OCI-LY7 (cell line): Measurements from ENCODE around the gene ESYT2. TPM values are rescaled to one million over a fixed set of nuclear protein-coding genes. Genes with fewer than 3 reads are reported as not detected.
A peak's percentile ranks its signal among the peaks of the same experiment; 100 is the strongest.

Experiments
- BruUV-seq: library from RNA; stranded (reverse); fragments of 400-500 nt; replicated peaks from 2 replicates; lab custom pipeline; 2021; lab: Mats Ljungman, UMichigan
- CTCF ChIA-PET: fragments of 300-600 bp; sonication (Branson Sonifier 250); formaldehyde crosslinking; loops from one replicate; lab custom pipeline; 2022; ENCODE audit warnings: antibody characterized with exemption; ENCODE audit not compliant: unreplicated experiment; lab: Charles Lee
- POLR2A ChIA-PET: fragments of 300-600 bp; sonication (Branson Sonifier 250); formaldehyde crosslinking; loops from one replicate; lab custom pipeline; 2022; ENCODE audit warnings: antibody characterized with exemption; lab: Charles Lee
- DNase-seq: peaks from one replicate; pipeline ENCODE4 v3.0.0-alpha.2; 2015; ENCODE audit warnings: low spot score
- H2AFZ ChIP-seq: fragments of 200-600 bp; sonication (generic), shearing (Covaris generic); 2 replicates; pipeline ENCODE4 v1.6.1; 2014; ENCODE audit warnings: mild to moderate bottlenecking, antibody characterized with exemption, low read length, moderate library complexity
- H3K27ac ChIP-seq: fragments of 200-600 bp; sonication (generic); 2 replicates; pipeline ENCODE4 v1.5.1; 2014; ENCODE audit warnings: mixed run types, low read depth, mild to moderate bottlenecking, moderate library complexity, low read length, inconsistent platforms; ENCODE audit not compliant: poor library complexity, severe bottlenecking
- H3K36me3 ChIP-seq: fragments of 200-600 bp; sonication (generic); 2 replicates; pipeline ENCODE4 v1.6.1; 2014; ENCODE audit warnings: mild to moderate bottlenecking, antibody characterized with exemption, low read length, moderate library complexity, mixed read lengths; ENCODE audit not compliant: insufficient read depth
- H3K4me1 ChIP-seq: fragments of 200-600 bp; sonication (generic); 2 replicates; pipeline ENCODE4 v1.5.1; 2014; ENCODE audit warnings: mild to moderate bottlenecking, low read length; ENCODE audit not compliant: insufficient read depth, poor library complexity, severe bottlenecking
- H3K4me2 ChIP-seq: fragments of 200-600 bp; sonication (generic); 2 replicates; pipeline ENCODE4 v1.6.1; 2014; ENCODE audit warnings: mild to moderate bottlenecking, low read length
- H3K4me3 ChIP-seq: fragments of 200-600 bp; sonication (generic); 2 replicates; pipeline ENCODE4 v1.5.1; 2014; ENCODE audit warnings: mild to moderate bottlenecking, low read depth, low read length; ENCODE audit not compliant: poor library complexity, severe bottlenecking
- H3K79me2 ChIP-seq: fragments of 200-600 bp; sonication (generic); 2 replicates; pipeline ENCODE4 v1.6.1; 2016; ENCODE audit warnings: low read depth, mild to moderate bottlenecking, low read length, moderate library complexity, mixed read lengths; ENCODE audit not compliant: insufficient read depth
- H3K9me2 ChIP-seq: fragments of 200-600 bp; sonication (generic); 2 replicates; pipeline ENCODE4 v1.6.1; 2016; ENCODE audit warnings: mild to moderate bottlenecking, low read length, mixed read lengths; ENCODE audit not compliant: insufficient read depth
- H3K9me3 ChIP-seq: fragments of 200-600 bp; sonication (generic); 2 replicates; pipeline ENCODE4 v1.6.1; 2014; ENCODE audit warnings: mild to moderate bottlenecking, mixed run types, low read length, mixed read lengths
- H4K20me1 ChIP-seq: fragments of 200-600 bp; sonication (generic); 2 replicates; pipeline ENCODE4 v1.6.1; 2014; ENCODE audit warnings: mild to moderate bottlenecking, antibody characterized with exemption, low read length, moderate library complexity, mixed read lengths; ENCODE audit not compliant: insufficient read depth
- EZH2phosphoT487 ChIP-seq: fragments of 200-600 bp; sonication (generic); IDR thresholded peaks from 2 replicates; pipeline ENCODE4 v1.6.1; 2018; ENCODE audit warnings: low read depth, borderline replicate concordance, mild to moderate bottlenecking, mixed run types, antibody characterized with exemption, low read length, moderate library complexity, mixed read lengths
- intact Hi-C: fragments of 100-400 bp; cut with micrococcal nuclease; formaldehyde crosslinking; loops from one replicate; pipeline ENCODE4 v1.10.0; 2022; ENCODE audit not compliant: unreplicated experiment
- total RNA-seq, 2 experiments: library from RNA; depleted of rRNA in 1 of 2; stranded (reverse); fragments of >200 nt in 1 of 2; shearing (Covaris generic) in 1 of 2; gene quantifications; 2 replicates each; pipeline ENCODE4 v1.2.3, GENCODE V29; 2014 to 2022
- TF ChIP-seq, protein P1 (sequence below): fragments of 200-600 bp; sonication (generic); conservative IDR thresholded peaks from 2 replicates; pipeline ENCODE4 v1.5.1; 2014; ENCODE audit warnings: mild to moderate bottlenecking, antibody characterized with exemption, low read length, moderate library complexity, mixed read lengths

ESYT2 gene
- total RNA-seq, 2 experiments from 2014 or later = 24.2 to 33.7 TPM

DNA sequence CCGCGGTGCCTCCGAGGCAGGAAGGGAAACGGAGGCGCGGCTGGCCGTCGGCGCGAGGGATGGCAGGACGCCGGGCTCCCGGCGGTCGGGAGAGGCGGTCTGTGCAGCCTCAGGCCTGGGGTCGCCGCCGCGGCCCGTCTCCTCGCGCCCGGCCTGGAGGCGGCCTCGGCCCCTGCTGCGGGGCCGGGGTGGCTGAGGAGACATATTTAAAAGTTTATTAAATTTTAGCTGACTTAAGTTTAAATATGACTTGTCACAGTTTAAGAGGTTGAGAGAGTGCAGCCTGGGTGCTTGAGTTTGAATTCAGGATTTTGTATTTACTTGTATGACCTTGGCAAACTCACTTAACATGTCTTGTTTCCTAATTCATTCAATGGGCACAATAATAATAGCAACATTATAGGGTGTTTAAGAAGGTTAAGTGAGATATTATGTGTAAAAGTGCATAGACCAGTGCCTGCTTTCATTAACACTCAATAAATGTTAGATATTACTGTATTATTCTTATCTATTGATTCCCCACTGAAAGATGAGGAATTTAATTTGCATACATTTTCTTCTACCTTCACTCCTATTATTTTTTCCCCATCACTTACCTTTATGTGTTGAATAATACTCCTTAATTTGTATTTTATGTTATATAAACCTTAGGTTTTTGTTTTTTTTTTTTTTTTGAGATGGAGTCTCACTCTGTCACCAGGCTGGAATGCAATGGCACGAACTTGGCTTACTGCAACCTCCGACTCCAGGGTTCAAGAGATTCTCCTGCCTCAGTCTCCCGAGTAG, 27.8 kb upstream of the ESYT2 start:
- Histone ChIP-seq H3K79me2 (peaks cover 7% of the 10 kb centered on the region; the same call in 1 of the 2 replicates), H2AFZ (peak overlapping the region; percentile 35; the same call in 1 of the 2 replicates), H3K27ac (peak overlapping the region; percentile 9), H3K4me2 (peak overlapping the region; percentile 74), H3K4me3 (peak overlapping the region; percentile 80), H4K20me1 (no peaks in the 10 kb centered on the region), H3K36me3 (no peaks in the 10 kb centered on the region), H3K9me3 (no peaks in the 10 kb centered on the region), H3K4me1 (peaks cover 21% of the 10 kb centered on the region), H3K9me2 (no peaks in the 10 kb centered on the region)
- CTCF ChIA-PET = no interaction called here
- POLR2A ChIA-PET = interaction anchor here (0.6 to 0.7 kb wide), 3 partner anchors 38 to 120 kb away, joined by 3 to 4 read pairs (median 4); no protein-coding TSS in a partner anchor
- no peak for DNase-seq
- intact Hi-C loops = loop anchor here (1.0 kb wide), 2 partner anchors 28 to 153 kb away; partner anchors contain the start of genes ESYT2 and NCAPG2
- TF ChIP-seq, protein P1, sequence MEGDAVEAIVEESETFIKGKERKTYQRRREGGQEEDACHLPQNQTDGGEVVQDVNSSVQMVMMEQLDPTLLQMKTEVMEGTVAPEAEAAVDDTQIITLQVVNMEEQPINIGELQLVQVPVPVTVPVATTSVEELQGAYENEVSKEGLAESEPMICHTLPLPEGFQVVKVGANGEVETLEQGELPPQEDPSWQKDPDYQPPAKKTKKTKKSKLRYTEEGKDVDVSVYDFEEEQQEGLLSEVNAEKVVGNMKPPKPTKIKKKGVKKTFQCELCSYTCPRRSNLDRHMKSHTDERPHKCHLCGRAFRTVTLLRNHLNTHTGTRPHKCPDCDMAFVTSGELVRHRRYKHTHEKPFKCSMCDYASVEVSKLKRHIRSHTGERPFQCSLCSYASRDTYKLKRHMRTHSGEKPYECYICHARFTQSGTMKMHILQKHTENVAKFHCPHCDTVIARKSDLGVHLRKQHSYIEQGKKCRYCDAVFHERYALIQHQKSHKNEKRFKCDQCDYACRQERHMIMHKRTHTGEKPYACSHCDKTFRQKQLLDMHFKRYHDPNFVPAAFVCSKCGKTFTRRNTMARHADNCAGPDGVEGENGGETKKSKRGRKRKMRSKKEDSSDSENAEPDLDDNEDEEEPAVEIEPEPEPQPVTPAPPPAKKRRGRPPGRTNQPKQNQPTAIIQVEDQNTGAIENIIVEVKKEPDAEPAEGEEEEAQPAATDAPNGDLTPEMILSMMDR = no peak
- TF ChIP-seq EZH2phosphoT487 = no peak
- TSS peak; percentile 67 for BruUV-seq

DNA sequence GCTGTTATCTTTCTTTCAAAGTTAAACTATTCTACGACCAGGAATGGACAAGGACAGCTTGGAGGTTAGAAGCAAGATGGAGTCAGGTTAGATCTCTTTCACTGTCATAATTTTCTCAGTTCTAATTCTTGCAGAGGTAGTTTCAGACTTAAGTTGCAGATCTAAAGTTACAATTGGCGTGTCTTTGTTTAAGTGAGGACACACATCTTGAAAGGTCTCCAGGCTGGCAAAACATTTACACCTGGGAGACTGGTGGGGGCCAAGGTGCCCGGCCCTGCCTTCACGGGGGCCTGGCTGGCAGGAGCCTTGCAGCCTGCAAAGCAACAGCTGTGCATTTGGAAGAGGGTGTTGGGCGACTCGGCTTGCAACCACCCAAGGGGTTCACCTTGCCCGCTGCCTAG, 25.4 kb upstream of the ESYT2 start:
- Histone ChIP-seq H4K20me1 (no peaks in the 10 kb centered on the region), H3K27ac (no peak overlapping the region), H3K4me1 (peaks cover 21% of the 10 kb centered on the region), H3K79me2 (peaks cover 7% of the 10 kb centered on the region; the same call in 1 of the 2 replicates), H3K9me2 (no peaks in the 10 kb centered on the region), H3K4me2 (no peak overlapping the region), H3K9me3 (0 out of 2 replicates have a peak, but pooled peaks cover under 1% of the 10 kb centered on the region), H3K36me3 (no peaks in the 10 kb centered on the region), H3K4me3 (no peak overlapping the region), H2AFZ (no peak overlapping the region)
- no peak for TF ChIP-seq EZH2phosphoT487
- TF ChIP-seq, protein P1 = no peak
- ChIA-PET CTCF (interaction anchor here (2.2 kb wide), 1 partner anchor 9 kb away, joined by 22 read pairs; no protein-coding TSS in a partner anchor), POLR2A (interaction anchor here (1.2 kb wide), 1 partner anchor 13 kb away, joined by 3 read pairs; no protein-coding TSS in a partner anchor)
- intact Hi-C loops = no loop called here
- no peak for DNase-seq
- no TSS peak for BruUV-seq
